ENCODE results near the gene DNLZ.

Gene DNLZ

DNA sequence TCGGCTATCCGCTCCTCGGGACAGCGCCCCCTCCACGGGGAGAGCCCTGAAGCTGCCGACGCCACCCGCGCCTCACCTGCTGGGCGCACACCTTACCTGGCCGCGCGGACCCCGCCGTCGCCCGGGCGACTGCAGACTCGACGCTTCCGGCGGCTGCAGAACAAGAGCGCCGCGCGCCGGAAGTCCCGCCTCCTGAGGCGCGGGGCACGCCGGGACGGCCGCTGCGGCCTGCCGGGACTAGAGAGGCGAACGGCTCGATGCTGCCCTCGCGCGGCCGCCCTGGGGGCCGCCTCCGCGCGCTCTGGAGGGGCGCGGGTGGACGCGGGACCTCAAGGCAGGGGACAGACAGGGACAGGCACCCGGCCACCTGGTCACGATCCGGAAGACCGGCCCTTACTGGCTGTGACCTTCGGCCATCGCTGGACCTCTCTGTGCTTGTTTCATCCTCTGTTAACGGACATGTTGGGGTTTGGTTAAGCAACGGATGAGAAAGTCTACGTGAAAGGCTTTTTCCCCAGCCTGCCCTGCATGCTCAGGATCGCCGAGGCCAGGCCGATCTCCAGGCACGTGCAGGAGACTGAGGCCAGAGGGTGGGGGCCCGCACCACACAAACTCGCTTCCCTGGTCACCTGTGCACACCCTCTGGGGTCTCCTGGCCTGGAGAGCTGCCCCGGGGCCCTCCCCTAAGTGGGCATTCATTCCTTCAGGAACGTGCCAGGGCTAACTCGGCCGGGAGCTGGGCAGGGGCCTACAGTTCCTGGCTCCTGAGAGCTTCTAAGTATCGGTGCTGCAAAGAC is 36.7 kb upstream of the DNLZ start, which contains the start of gene SNAPC4:
SNAPC4 (minus strand) TSS at position 133 of the 797 bp plus-strand sequence. CDS start 1,742 bp downstream, outside the sequence.
- TF ChIP-seq, protein P1, sequence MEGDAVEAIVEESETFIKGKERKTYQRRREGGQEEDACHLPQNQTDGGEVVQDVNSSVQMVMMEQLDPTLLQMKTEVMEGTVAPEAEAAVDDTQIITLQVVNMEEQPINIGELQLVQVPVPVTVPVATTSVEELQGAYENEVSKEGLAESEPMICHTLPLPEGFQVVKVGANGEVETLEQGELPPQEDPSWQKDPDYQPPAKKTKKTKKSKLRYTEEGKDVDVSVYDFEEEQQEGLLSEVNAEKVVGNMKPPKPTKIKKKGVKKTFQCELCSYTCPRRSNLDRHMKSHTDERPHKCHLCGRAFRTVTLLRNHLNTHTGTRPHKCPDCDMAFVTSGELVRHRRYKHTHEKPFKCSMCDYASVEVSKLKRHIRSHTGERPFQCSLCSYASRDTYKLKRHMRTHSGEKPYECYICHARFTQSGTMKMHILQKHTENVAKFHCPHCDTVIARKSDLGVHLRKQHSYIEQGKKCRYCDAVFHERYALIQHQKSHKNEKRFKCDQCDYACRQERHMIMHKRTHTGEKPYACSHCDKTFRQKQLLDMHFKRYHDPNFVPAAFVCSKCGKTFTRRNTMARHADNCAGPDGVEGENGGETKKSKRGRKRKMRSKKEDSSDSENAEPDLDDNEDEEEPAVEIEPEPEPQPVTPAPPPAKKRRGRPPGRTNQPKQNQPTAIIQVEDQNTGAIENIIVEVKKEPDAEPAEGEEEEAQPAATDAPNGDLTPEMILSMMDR (conservative IDR thresholded peaks at IDR 0.05; ENCODE audit: low read depth, low read length) = peak; percentile 69

GRCh38 chr9:136399176-136400037 is 35.9 kb upstream of the DNLZ start:
- TF ChIP-seq, protein P1 (conservative IDR thresholded peaks at IDR 0.05; ENCODE audit: low read depth, low read length) = no peak
- DNase-seq (ENCODE audit: low read depth) = no peak
- peak overlapping the region; percentile 82 for H3K4me3 ChIP-seq (ENCODE audit: low read length)

More for the DNA sequence above, 36.7 kb upstream of the DNLZ start, which contains the start of gene SNAPC4:
- DNase-seq (ENCODE audit: low read depth) = peak; percentile 29
- peak within 1 kb of the TSS; percentile 82 for H3K4me3 ChIP-seq (ENCODE audit: low read length)

- TF ChIP-seq, protein P1 (conservative IDR thresholded peaks at IDR 0.05; ENCODE audit: low read depth, low read length) = no peak
- H3K4me3 ChIP-seq (ENCODE audit: low read length) = no peak overlapping the region
- no peak for DNase-seq (ENCODE audit: low read depth)
Observed at GRCh38 chr9:136398286-136398685, 34.7 kb upstream of the DNLZ start.

DNA sequence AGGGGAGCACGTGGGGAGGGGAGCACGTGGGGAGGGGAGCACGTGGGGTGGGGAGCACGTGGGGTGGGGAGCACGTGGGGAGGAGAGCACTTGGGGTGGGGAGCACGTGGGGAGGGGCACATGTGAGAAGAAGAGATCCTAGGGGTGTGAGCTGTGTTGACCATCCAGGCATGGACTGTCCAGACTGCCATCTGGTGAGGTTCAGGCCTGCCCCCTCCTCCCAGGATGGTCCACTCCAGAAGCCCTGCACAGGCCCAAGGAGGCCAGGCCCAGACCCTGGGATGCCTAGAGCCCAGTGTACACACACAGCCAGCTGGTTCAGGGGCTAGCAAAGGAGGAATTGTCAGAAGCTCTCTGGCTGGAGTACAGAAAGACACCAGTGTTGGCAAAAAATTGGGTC is 34.1 kb upstream of the DNLZ start:
- TF ChIP-seq, protein P1 (conservative IDR thresholded peaks at IDR 0.05; ENCODE audit: low read depth, low read length) = no peak
- DNase-seq (ENCODE audit: low read depth) = no peak
- no peak overlapping the region for H3K4me3 ChIP-seq (ENCODE audit: low read length)

- no peak overlapping the region for H3K4me3 ChIP-seq (ENCODE audit: low read length)
- no peak for DNase-seq (ENCODE audit: low read depth)
- TF ChIP-seq, protein P1 (conservative IDR thresholded peaks at IDR 0.05; ENCODE audit: low read depth, low read length) = no peak
Observed at GRCh38 chr9:136396219-136396515, 32.6 kb upstream of the DNLZ start.

- no peak overlapping the region for H3K4me3 ChIP-seq (ENCODE audit: low read length)
- TF ChIP-seq, protein P1 (conservative IDR thresholded peaks at IDR 0.05; ENCODE audit: low read depth, low read length) = no peak
- DNase-seq (ENCODE audit: low read depth) = no peak
Observed at GRCh38 chr9:136395345-136396218, 32.0 kb upstream of the DNLZ start.
